ENCODE data around the gene SOCS3.
A peak's percentile ranks its signal among the peaks of the same experiment; 100 is the strongest.

Gene SOCS3

GRCh38 chr17:78359997-78360370 lies at the start of gene SOCS3:
Gene SOCS3 (minus strand): TSS chr17:78360077. CDS start chr17:78359095, 982 bp downstream.
- DNase-seq = peak; percentile 96

- DNase-seq = no peak
Measured at GRCh38 chr17:78409191-78409928, 49.5 kb upstream of the SOCS3 start.

GRCh38 chr17:78408476-78409050 lies 48.7 kb upstream of the SOCS3 start:
- no peak for DNase-seq

GRCh38 chr17:78407387-78408000 lies 47.6 kb upstream of the SOCS3 start:
- DNase-seq = no peak

GRCh38 chr17:78406920-78407319 lies 47.0 kb upstream of the SOCS3 start:
- no peak for DNase-seq

GRCh38 chr17:78406396-78406795 lies 46.5 kb upstream of the SOCS3 start:
- DNase-seq = no peak

GRCh38 chr17:78403822-78404221 lies 43.9 kb upstream of the SOCS3 start:
- no peak for DNase-seq

- DNase-seq = no peak
Measured at GRCh38 chr17:78401891-78402290, 42.0 kb upstream of the SOCS3 start.

- no peak for DNase-seq
Measured at GRCh38 chr17:78401246-78401645, 41.4 kb upstream of the SOCS3 start.

- DNase-seq = no peak
Measured at GRCh38 chr17:78400581-78401240, 40.8 kb upstream of the SOCS3 start.

GRCh38 chr17:78399693-78400144 lies 39.8 kb upstream of the SOCS3 start:
- DNase-seq = no peak

- no peak for DNase-seq
Measured at GRCh38 chr17:78399028-78399692, 39.3 kb upstream of the SOCS3 start.

GRCh38 chr17:78398390-78398789 lies 38.5 kb upstream of the SOCS3 start:
- DNase-seq = no peak

GRCh38 chr17:78397681-78398101 lies 37.8 kb upstream of the SOCS3 start:
- no peak for DNase-seq

GRCh38 chr17:78396441-78397337 lies 36.8 kb upstream of the SOCS3 start:
- DNase-seq = no peak

- no peak for DNase-seq
Measured at GRCh38 chr17:78395155-78395554, 35.3 kb upstream of the SOCS3 start.

- DNase-seq = no peak
Measured at GRCh38 chr17:78394209-78394608, 34.3 kb upstream of the SOCS3 start.

GRCh38 chr17:78393575-78393974 lies 33.7 kb upstream of the SOCS3 start:
- no peak for DNase-seq

GRCh38 chr17:78392295-78392694 lies 32.4 kb upstream of the SOCS3 start:
- DNase-seq = no peak

- no peak for DNase-seq
Measured at GRCh38 chr17:78391843-78392242, 32.0 kb upstream of the SOCS3 start.

- DNase-seq = no peak
Measured at GRCh38 chr17:78391051-78391431, 31.2 kb upstream of the SOCS3 start.
